Vagina (tissue), 2 donors: ENCODE results near the gene POMGNT2.

Experiments
- POLR2A ChIP-seq, 2 donors: fragments of 450-650 bp; IDR thresholded peaks; one replicate each; pipeline ENCODE4 v1.6.1; 2017; ENCODE audit warnings: antibody characterized with exemption in 2 of 2, mild to moderate bottlenecking in 2 of 2, moderate library complexity in 2 of 2
- POLR2AphosphoS5 ChIP-seq, 2 donors: sonication (generic); formaldehyde crosslinking; IDR thresholded peaks; one replicate each; pipeline ENCODE4 v1.9.0; 2017; ENCODE audit warnings: antibody characterized with exemption in 2 of 2, mild to moderate bottlenecking in 2 of 2, low read depth in 1 of 2; ENCODE audit not compliant: insufficient read depth in 1 of 2
- TF ChIP-seq, protein P1 (sequence below), 3 experiments: fragments of 450-650 bp in 2 of 3; fragments of 200-600 bp in 1 of 3; sonication (generic) in 1 of 3; IDR thresholded peaks; one replicate each; pipeline ENCODE4 v1.5.1; 2017 to 2019; ENCODE audit warnings: antibody characterized with exemption in 3 of 3, mild to moderate bottlenecking in 2 of 3, moderate library complexity in 2 of 3

DNA sequence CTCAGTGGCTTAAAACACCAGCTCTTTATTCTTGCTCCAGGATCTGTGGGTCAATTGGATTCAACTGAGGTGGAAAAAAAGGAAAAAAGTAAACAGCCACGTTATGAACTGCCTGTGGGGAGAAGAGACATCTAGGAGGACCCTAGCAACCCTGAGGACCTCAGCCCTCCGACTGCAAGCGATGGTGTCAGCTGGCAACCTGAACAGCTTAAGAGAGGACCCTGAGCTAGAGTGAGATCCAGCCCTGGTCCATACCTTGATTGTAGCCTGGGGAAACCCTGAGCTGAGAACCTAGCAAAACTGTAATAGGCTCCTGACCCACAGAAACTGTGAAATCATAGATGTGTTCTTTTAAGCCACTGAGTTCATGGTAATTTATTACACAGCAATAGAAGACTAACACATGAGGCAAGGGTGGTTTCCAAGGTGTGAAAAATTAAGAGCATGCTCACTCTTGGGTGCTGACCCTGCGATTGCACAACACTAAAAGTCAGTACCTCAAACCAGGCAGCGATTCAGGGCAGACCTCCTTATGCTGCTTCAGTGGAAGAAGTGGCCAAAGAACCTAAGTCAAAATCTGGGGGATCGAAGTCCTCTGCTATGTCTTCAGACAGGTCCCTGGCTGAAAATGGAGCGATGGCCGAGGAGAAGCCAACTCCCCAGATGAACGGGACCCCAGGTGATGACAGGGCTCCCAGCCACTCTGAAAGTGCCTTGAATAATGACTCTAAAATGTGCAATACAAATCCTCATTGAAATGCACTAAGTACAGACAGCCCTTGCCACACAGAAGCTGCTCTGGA lies 69.1 kb downstream of the POMGNT2 start:
- TF ChIP-seq POLR2AphosphoS5 (IDR thresholded peaks at IDR 0.05; ENCODE audit: insufficient read depth in 1 of 2, low read depth in 1 of 2) (no peak), POLR2A (IDR thresholded peaks at IDR 0.05) (no peak)
- TF ChIP-seq, protein P1, sequence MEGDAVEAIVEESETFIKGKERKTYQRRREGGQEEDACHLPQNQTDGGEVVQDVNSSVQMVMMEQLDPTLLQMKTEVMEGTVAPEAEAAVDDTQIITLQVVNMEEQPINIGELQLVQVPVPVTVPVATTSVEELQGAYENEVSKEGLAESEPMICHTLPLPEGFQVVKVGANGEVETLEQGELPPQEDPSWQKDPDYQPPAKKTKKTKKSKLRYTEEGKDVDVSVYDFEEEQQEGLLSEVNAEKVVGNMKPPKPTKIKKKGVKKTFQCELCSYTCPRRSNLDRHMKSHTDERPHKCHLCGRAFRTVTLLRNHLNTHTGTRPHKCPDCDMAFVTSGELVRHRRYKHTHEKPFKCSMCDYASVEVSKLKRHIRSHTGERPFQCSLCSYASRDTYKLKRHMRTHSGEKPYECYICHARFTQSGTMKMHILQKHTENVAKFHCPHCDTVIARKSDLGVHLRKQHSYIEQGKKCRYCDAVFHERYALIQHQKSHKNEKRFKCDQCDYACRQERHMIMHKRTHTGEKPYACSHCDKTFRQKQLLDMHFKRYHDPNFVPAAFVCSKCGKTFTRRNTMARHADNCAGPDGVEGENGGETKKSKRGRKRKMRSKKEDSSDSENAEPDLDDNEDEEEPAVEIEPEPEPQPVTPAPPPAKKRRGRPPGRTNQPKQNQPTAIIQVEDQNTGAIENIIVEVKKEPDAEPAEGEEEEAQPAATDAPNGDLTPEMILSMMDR (IDR thresholded peaks at IDR 0.05), result no peak
